Fibroblast of villous mesenchyme (primary cell): ENCODE results near the gene CLCN2. TPM values are rescaled to one million over a fixed set of nuclear protein-coding genes. Genes with fewer than 3 reads are reported as not detected.
A peak's percentile ranks its signal among the peaks of the same experiment; 100 is the strongest.

Experiments used
- DNase-seq: peaks from one replicate; pipeline ENCODE4 v3.0.0-alpha.2; 2010; ENCODE audit warnings: low read depth
- H3K4me3 ChIP-seq: 2 replicates; pipeline ENCODE4 v1.5.1; 2011; ENCODE audit warnings: low read depth, mild to moderate bottlenecking, low read length
- total RNA-seq: library from RNA; depleted of rRNA; stranded (reverse); fragments of >200 nt; gene quantifications from 2 replicates; pipeline ENCODE4 v1.2.3, GENCODE V29; 2012
- TF ChIP-seq, protein P1 (sequence below): IDR thresholded peaks from 2 replicates; pipeline ENCODE4 v1.5.1; 2012; ENCODE audit warnings: low read depth, mild to moderate bottlenecking, low read length; ENCODE audit not compliant: insufficient read depth

Gene CLCN2
- total RNA-seq, 1 donor, result 6.0 TPM

DNA sequence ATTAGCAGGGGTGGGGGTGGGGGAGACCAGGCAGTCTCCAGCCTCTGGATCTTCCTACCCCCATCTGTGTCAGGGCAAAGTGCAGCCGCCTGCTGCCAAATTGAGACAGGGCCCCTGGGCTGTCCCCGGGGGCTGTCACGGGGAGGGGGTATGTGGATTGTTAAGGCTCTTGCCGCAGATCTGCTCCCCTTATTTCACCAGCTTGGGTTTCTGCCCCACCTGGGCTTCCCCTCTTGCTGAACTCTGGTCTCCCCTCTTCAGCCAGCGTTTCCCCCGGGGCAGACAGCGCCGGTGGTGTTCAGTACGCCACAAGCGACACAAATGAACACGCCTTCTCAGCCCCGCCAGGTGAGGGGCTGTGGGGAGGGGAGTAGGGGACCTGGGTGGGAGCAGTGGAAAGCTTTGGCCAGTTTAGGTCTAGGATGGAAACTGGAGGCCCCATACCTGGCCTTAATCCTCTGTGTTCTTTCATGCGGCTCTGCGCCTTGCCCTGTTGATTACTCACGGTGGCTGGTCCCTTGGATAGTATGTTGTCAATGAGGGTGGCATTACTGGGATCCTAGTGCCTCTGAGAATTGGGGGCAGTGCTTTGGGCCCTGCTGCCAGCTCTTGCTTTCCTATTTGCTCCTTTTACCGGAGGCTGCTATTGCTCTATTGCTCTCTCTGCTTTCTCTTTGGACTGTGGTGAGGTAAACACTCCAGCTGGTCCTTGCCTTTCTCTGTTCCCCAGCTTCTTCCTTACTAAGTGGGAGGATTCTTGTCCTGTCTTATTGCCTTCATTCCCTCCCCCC, 45.3 kb downstream of the CLCN2 start:
- DNase-seq, result peak; percentile 30
- H3K4me3 ChIP-seq, result peak overlapping the region; percentile 95
- TF ChIP-seq, protein P1, sequence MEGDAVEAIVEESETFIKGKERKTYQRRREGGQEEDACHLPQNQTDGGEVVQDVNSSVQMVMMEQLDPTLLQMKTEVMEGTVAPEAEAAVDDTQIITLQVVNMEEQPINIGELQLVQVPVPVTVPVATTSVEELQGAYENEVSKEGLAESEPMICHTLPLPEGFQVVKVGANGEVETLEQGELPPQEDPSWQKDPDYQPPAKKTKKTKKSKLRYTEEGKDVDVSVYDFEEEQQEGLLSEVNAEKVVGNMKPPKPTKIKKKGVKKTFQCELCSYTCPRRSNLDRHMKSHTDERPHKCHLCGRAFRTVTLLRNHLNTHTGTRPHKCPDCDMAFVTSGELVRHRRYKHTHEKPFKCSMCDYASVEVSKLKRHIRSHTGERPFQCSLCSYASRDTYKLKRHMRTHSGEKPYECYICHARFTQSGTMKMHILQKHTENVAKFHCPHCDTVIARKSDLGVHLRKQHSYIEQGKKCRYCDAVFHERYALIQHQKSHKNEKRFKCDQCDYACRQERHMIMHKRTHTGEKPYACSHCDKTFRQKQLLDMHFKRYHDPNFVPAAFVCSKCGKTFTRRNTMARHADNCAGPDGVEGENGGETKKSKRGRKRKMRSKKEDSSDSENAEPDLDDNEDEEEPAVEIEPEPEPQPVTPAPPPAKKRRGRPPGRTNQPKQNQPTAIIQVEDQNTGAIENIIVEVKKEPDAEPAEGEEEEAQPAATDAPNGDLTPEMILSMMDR, result no peak

DNA sequence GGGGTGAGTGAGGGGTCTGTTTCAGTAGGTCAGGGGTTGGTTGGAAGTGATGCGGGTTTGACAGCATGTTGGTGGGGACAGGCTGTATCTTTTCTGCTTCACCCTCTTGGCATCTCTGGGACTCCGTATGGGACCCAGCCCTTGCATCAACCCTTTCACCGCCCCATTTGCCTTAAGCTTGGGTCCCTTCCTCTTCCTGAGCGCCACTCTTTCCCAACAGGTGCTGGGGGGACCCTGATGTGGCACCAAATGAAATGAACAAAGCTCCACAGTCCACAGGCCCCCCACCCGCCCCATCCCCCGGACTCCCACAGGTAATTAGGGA, 45.9 kb downstream of the CLCN2 start:
- TF ChIP-seq, protein P1, result no peak
- H3K4me3 ChIP-seq, result peak overlapping the region; percentile 95
- DNase-seq, result no peak

DNA sequence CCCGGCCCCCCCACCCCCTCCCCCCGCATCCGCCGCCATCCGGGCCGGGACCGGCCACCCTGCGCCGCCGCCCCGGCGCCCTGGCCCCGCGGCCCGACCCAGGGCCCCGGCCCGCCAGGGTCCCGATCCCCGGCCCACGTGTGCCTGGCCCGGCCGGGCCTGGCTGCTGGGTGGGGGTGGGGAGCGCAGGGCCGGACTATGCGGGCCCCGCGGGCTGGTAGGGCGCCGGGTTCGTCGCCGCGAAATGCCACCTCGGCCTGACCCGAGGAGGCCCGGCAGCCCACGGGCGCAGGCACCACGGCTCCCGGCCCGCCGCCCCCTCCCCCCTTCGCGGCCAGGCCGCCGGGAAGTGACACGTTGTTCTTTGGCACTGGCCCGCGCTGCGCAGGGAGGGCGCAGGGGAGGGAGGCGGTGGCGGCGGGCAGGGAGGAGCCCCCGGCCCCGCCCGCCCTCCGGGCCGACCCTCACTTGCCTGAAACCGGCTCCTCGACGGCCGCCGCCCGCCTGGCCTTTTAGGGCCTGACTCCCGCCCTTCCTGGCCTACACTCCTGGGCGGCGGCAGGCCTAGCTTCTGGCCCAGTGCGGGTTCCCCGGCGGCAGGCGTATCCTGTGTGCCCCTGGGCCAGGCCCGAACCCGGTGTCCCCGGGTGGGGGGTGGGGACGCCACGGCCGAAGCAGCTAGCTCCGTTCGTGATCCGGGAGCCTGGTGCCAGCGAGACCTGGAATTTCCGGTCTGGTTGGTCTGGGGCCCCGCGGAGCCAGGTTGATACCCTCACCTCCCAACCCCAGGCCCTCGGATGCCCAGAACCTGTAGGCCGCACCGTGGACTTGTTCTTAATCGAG, 46.5 kb downstream of the CLCN2 start:
- peak; percentile 83 for DNase-seq
- TF ChIP-seq, protein P1, result no peak
- peak overlapping the region; percentile 95 for H3K4me3 ChIP-seq

DNA sequence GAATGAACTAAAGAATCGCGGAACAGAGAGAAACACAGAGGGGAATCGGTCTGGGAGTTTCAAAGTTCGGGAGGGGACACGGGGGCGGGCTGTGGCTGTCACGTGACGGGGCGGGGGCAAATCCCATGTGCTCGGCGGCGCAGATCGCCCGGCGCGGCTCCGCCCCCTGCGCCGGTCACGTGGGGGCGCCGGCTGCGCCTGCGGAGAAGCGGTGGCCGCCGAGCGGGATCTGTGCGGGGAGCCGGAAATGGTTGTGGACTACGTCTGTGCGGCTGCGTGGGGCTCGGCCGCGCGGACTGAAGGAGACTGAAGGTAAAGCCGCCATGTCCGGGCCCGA, 47.1 kb downstream of the CLCN2 start, which contains the start of gene EIF4G1:
TSS of gene EIF4G1 (plus strand) at position 244 of the 337 bp plus-strand sequence. CDS start 1,191 bp downstream, outside the sequence.
- peak; percentile 95 for DNase-seq
- TF ChIP-seq, protein P1, result no peak
- peak within 1 kb of the TSS; percentile 95 for H3K4me3 ChIP-seq

DNA sequence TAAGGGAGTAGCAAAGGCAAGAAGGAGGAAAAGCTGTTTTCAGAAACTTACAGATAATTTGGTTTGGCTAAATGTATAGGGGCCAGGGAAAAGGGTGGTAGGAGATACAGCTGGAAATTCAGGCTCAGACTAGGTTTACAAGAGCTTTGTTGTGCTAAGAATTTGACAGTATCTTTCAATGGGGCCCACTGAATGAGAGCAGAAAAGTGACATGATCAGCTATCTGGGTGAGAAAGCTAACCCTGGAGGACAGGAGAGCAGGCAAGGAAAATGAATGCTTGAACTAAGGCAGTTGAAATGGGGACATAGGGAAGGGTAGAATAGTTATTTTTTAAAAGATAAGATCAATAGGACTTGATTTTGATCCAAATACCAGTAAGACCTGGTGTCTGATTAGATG, 49.8 kb downstream of the CLCN2 start:
- TF ChIP-seq, protein P1, result no peak
- H3K4me3 ChIP-seq, result no peak overlapping the region
- no peak for DNase-seq

DNA sequence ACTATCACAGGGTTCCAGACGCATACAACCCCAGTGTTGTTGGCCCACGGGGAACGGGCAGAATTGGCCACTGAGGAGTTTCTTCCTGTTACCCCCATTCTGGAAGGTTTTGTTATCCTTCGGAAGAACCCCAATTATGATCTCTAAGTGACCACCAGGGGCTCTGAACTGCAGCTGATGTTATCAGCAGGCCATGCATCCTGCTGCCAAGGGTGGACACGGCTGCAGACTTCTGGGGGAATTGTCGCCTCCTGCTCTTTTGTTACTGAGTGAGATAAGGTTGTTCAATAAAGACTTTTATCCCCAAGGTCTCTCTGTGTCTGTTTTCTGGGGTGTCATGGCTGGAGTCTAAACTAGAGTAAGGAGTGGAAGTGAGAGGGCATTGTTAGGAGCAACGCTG, 52.7 kb downstream of the CLCN2 start:
- H3K4me3 ChIP-seq, result no peak overlapping the region
- TF ChIP-seq, protein P1, result peak; percentile 8
- no peak for DNase-seq
